Measurements from ENCODE around the gene MTA1. TPM values are rescaled to one million over a fixed set of nuclear protein-coding genes. Genes with fewer than 3 reads are reported as not detected.

Gene MTA1
- total RNA-seq, 1 experiment from 2014 or later: 238 TPM

DNA sequence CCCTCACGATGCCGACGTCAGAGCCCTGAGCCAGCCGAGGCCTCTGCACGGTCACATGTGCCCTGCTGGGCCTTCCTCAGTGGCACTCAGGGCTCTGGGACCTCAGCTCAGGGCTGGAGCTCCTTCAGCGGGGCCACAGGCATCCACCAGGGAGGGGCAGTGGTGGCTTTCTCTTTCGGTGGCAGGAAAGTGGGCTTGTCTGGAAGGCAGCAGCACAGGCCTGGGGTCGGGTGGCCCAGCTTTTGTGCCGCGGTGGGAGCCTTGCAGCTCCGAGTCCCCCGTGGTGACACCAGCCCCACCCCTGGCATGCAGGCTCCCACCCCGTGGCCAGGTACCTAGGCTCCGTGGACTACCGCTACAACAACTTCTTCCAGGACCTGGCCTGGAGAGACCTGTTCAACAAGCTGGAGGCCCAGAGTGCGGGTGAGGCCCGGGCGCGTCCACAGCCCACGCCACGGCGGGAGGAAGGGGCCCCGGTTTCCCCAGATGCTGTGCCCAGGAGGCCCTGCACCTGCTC is 35.5 kb upstream of the MTA1 start:
- H3K36me3 ChIP-seq (ENCODE audit: insufficient read depth, low read length, poor library complexity, severe bottlenecking): no peaks in the 10 kb centered on the region
- H3K9me3 ChIP-seq (ENCODE audit: low read depth, low read length, poor library complexity, severe bottlenecking): no peaks in the 10 kb centered on the region
- ChIA-PET POLR2A (ENCODE audit: low non-redundant PET) (no interaction called here), CTCF (no interaction called here)
- no peaks in the 10 kb centered on the region for H3K27me3 ChIP-seq (replicated peaks; ENCODE audit: insufficient read depth, low read depth, low read length, poor library complexity)
- BruUV-seq (replicated peaks): no TSS peak
- TF ChIP-seq EZH2 (IDR thresholded peaks at IDR 0.05; ENCODE audit: borderline replicate concordance, low read depth, low read length, poor library complexity, severe bottlenecking): no peak
- TF ChIP-seq, protein P1, sequence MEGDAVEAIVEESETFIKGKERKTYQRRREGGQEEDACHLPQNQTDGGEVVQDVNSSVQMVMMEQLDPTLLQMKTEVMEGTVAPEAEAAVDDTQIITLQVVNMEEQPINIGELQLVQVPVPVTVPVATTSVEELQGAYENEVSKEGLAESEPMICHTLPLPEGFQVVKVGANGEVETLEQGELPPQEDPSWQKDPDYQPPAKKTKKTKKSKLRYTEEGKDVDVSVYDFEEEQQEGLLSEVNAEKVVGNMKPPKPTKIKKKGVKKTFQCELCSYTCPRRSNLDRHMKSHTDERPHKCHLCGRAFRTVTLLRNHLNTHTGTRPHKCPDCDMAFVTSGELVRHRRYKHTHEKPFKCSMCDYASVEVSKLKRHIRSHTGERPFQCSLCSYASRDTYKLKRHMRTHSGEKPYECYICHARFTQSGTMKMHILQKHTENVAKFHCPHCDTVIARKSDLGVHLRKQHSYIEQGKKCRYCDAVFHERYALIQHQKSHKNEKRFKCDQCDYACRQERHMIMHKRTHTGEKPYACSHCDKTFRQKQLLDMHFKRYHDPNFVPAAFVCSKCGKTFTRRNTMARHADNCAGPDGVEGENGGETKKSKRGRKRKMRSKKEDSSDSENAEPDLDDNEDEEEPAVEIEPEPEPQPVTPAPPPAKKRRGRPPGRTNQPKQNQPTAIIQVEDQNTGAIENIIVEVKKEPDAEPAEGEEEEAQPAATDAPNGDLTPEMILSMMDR (conservative IDR thresholded peaks at IDR 0.05; ENCODE audit: low read depth, low read length): no peak
- no peak for DNase-seq (ENCODE audit: low spot score)
- no peaks in the 10 kb centered on the region for H3K4me1 ChIP-seq (ENCODE audit: insufficient read depth, low read length, poor library complexity, severe bottlenecking)
- H3K4me3 ChIP-seq (ENCODE audit: low read depth, low read length, poor library complexity, severe bottlenecking): no peak overlapping the region
- no peak overlapping the region for H3K27ac ChIP-seq (ENCODE audit: low read depth, low read length, poor library complexity, severe bottlenecking)
- intact Hi-C loops (cut with micrococcal nuclease; ENCODE audit: unreplicated experiment): no loop called here

DNA sequence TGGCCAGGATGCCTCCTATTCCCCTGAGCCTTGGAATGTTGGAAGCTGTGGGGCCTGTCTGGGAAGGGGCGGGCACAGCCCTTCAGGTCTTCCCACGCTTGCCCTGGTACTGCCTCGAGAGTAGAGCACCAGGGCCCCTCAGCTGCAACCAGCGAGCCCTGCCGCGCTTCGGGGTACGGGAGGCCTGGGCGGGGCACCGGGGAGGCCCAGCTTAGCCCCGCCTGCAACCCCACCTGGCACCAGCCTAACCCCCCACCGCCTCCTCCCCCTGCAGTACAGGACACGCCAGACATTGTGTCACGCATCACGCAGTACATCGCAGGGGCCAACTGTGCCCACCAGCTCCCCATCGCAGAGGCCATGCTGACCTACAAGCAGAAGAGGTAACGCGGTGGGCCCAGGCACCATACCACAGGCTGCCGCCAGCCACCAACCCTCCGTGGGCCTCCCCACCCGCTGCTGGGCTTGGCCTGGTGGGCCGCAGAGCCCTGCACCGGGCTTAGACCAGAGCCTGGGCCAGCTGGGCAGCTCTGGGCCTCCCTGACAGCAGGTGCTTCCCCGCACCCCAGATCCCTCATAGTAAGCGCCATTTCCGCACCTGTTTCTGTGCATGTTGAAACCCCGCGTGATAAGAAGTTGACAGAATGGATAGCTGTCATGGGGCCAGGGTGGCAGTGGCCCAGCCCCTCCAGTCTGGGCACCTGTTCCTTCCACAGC is 34.9 kb upstream of the MTA1 start:
- Histone ChIP-seq H3K36me3 (ENCODE audit: insufficient read depth, low read length, poor library complexity, severe bottlenecking) (no peaks in the 10 kb centered on the region), H3K27ac (ENCODE audit: low read depth, low read length, poor library complexity, severe bottlenecking) (no peak overlapping the region), H3K4me3 (ENCODE audit: low read depth, low read length, poor library complexity, severe bottlenecking) (no peak overlapping the region), H3K9me3 (ENCODE audit: low read depth, low read length, poor library complexity, severe bottlenecking) (no peaks in the 10 kb centered on the region), H3K4me1 (ENCODE audit: insufficient read depth, low read length, poor library complexity, severe bottlenecking) (no peaks in the 10 kb centered on the region), H3K27me3 (replicated peaks; ENCODE audit: insufficient read depth, low read depth, low read length, poor library complexity) (no peaks in the 10 kb centered on the region)
- ChIA-PET CTCF (no interaction called here), POLR2A (ENCODE audit: low non-redundant PET) (no interaction called here)
- intact Hi-C loops (cut with micrococcal nuclease; ENCODE audit: unreplicated experiment): no loop called here
- BruUV-seq (replicated peaks): no TSS peak
- TF ChIP-seq EZH2 (IDR thresholded peaks at IDR 0.05; ENCODE audit: borderline replicate concordance, low read depth, low read length, poor library complexity, severe bottlenecking): no peak
- TF ChIP-seq, protein P1 (conservative IDR thresholded peaks at IDR 0.05; ENCODE audit: low read depth, low read length): no peak
- no peak for DNase-seq (ENCODE audit: low spot score)

DNA sequence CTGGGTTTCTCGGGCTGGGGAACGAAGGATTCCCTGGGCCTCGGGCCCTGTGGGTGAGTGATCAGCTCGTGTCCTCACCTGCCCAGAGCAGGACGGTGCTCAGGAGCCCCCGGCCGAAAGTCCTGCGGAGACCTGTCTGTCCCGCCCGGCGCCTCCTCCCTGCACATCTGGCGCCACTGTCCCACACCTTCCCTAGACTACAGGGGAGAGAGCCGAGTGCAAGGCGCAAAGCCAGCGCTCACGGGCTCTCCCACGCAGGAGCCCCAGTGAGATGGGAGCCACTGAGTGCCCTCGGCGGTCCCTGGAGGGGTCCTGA is 34.3 kb upstream of the MTA1 start:
- no peaks in the 10 kb centered on the region for H3K9me3 ChIP-seq (ENCODE audit: low read depth, low read length, poor library complexity, severe bottlenecking)
- H3K4me1 ChIP-seq (ENCODE audit: insufficient read depth, low read length, poor library complexity, severe bottlenecking): no peaks in the 10 kb centered on the region
- no peak for DNase-seq (ENCODE audit: low spot score)
- H3K27ac ChIP-seq (ENCODE audit: low read depth, low read length, poor library complexity, severe bottlenecking): no peak overlapping the region
- CTCF ChIA-PET: no interaction called here
- no peak for TF ChIP-seq EZH2 (IDR thresholded peaks at IDR 0.05; ENCODE audit: borderline replicate concordance, low read depth, low read length, poor library complexity, severe bottlenecking)
- TF ChIP-seq, protein P1 (conservative IDR thresholded peaks at IDR 0.05; ENCODE audit: low read depth, low read length): no peak
- intact Hi-C loops (cut with micrococcal nuclease; ENCODE audit: unreplicated experiment): no loop called here
- no peaks in the 10 kb centered on the region for H3K27me3 ChIP-seq (replicated peaks; ENCODE audit: insufficient read depth, low read depth, low read length, poor library complexity)
- POLR2A ChIA-PET (ENCODE audit: low non-redundant PET): no interaction called here
- H3K36me3 ChIP-seq (ENCODE audit: insufficient read depth, low read length, poor library complexity, severe bottlenecking): no peaks in the 10 kb centered on the region
- no TSS peak for BruUV-seq (replicated peaks)
- H3K4me3 ChIP-seq (ENCODE audit: low read depth, low read length, poor library complexity, severe bottlenecking): no peak overlapping the region
